H9 (cell line): ENCODE results near the gene CACNA1A. TPM values are rescaled to one million over a fixed set of nuclear protein-coding genes. Genes with fewer than 3 reads are reported as not detected.

Experiments
- DNase-seq: peaks from one replicate; pipeline ENCODE4 v3.0.0-alpha.2; 2017
- H2AFZ ChIP-seq: one replicate; pipeline ENCODE4 v1.6.1; 2013; ENCODE audit warnings: mild to moderate bottlenecking, low read length, control low read depth, moderate library complexity
- H2AK5ac ChIP-seq: 2 replicates; pipeline ENCODE4 v1.6.1; 2013; ENCODE audit warnings: low read length, control low read depth, mixed read lengths; ENCODE audit not compliant: insufficient read length
- H2BK120ac ChIP-seq: one replicate; pipeline ENCODE4 v1.6.1; 2013; ENCODE audit warnings: low read depth, mild to moderate bottlenecking, low read length, control low read depth, inconsistent platforms; ENCODE audit not compliant: poor library complexity, severe bottlenecking
- H2BK12ac ChIP-seq: 2 replicates; pipeline ENCODE4 v1.6.1; 2013; ENCODE audit warnings: low read length, control low read depth, mixed read lengths, low read depth; ENCODE audit not compliant: insufficient read length
- H2BK15ac ChIP-seq: 2 replicates; pipeline ENCODE4 v1.6.1; 2013; ENCODE audit warnings: low read depth, low read length, control low read depth
- H2BK20ac ChIP-seq: one replicate; pipeline ENCODE4 v1.6.1; 2013; ENCODE audit warnings: low read depth, mild to moderate bottlenecking, low read length, control low read depth, inconsistent platforms; ENCODE audit not compliant: poor library complexity, severe bottlenecking
- H2BK5ac ChIP-seq: 2 replicates; pipeline ENCODE4 v1.6.1; 2013; ENCODE audit warnings: low read length, control low read depth, mixed read lengths; ENCODE audit not compliant: insufficient read length
- H3K14ac ChIP-seq: 2 replicates; pipeline ENCODE4 v1.6.1; 2013; ENCODE audit warnings: low read length, control low read depth; ENCODE audit not compliant: insufficient read depth
- H3K18ac ChIP-seq: 2 replicates; pipeline ENCODE4 v1.6.1; 2013; ENCODE audit warnings: low read depth, mild to moderate bottlenecking, mixed read lengths, low read length, control low read depth; ENCODE audit not compliant: insufficient read length
- H3K23ac ChIP-seq: 2 replicates; pipeline ENCODE4 v1.6.1; 2013; ENCODE audit warnings: low read length, control low read depth, mixed read lengths, low read depth; ENCODE audit not compliant: insufficient read length
- H3K23me2 ChIP-seq: 2 replicates; pipeline ENCODE4 v1.6.1; 2013; ENCODE audit warnings: low read depth, mild to moderate bottlenecking, mixed read lengths, low read length, control low read depth; ENCODE audit not compliant: insufficient read length, poor library complexity, severe bottlenecking
- H3K27ac ChIP-seq: 2 replicates; pipeline ENCODE4 v1.5.1; 2013; ENCODE audit warnings: low read length, control low read depth, mixed read lengths, low read depth; ENCODE audit not compliant: insufficient read length
- H3K27me3 ChIP-seq: 2 replicates; pipeline ENCODE4 v1.6.1; 2013; ENCODE audit warnings: low read length, control low read depth, inconsistent platforms; ENCODE audit not compliant: insufficient read depth
- H3K4ac ChIP-seq: 2 replicates; pipeline ENCODE4 v1.6.1; 2013; ENCODE audit warnings: low read depth, mild to moderate bottlenecking, control low read depth, inconsistent platforms, low read length, moderate library complexity
- H3K4me1 ChIP-seq: 2 replicates; pipeline ENCODE4 v1.6.1; 2013; ENCODE audit warnings: low read length, control low read depth, inconsistent platforms; ENCODE audit not compliant: insufficient read depth
- H3K4me2 ChIP-seq: 2 replicates; pipeline ENCODE4 v1.6.1; 2013; ENCODE audit warnings: low read length, control low read depth, mixed read lengths; ENCODE audit not compliant: insufficient read length, insufficient read depth
- H3K56ac ChIP-seq: 2 replicates; pipeline ENCODE4 v1.6.1; 2013; ENCODE audit warnings: low read depth, mild to moderate bottlenecking, mixed read lengths, low read length, control low read depth; ENCODE audit not compliant: insufficient read length
- H3K79me1 ChIP-seq: 2 replicates; pipeline ENCODE4 v1.6.1; 2013; ENCODE audit warnings: low read depth, mild to moderate bottlenecking, moderate library complexity, low read length, control low read depth, inconsistent platforms; ENCODE audit not compliant: insufficient read depth, poor library complexity, severe bottlenecking
- H3K79me2 ChIP-seq: 2 replicates; pipeline ENCODE4 v1.6.1; 2013; ENCODE audit warnings: low read length, control low read depth, inconsistent platforms; ENCODE audit not compliant: insufficient read depth
- H3K9ac ChIP-seq: 2 replicates; pipeline ENCODE4 v1.6.1; 2013; ENCODE audit warnings: low read length, control low read depth, mixed read lengths; ENCODE audit not compliant: insufficient read length; ENCODE audit errors: extremely low read depth
- H3K9me3 ChIP-seq: one replicate; pipeline ENCODE4 v1.6.1; 2013; ENCODE audit warnings: low read depth, low read length, inconsistent platforms; ENCODE audit not compliant: control insufficient read depth
- H3T11ph ChIP-seq: one replicate; pipeline ENCODE4 v1.6.1; 2013; ENCODE audit warnings: mild to moderate bottlenecking, low read length, control low read depth, inconsistent platforms
- H4K20me1 ChIP-seq: one replicate; pipeline ENCODE4 v1.6.1; 2013; ENCODE audit not compliant: control insufficient read depth, insufficient read length, insufficient read depth
- H4K5ac ChIP-seq: 2 replicates; pipeline ENCODE4 v1.6.1; 2013; ENCODE audit warnings: low read depth, mild to moderate bottlenecking, mixed read lengths, low read length, control low read depth; ENCODE audit not compliant: insufficient read length
- H4K8ac ChIP-seq: replicated peaks from 2 replicates; pipeline ENCODE4 v1.6.1; 2013; ENCODE audit warnings: low read length, control low read depth, mixed read lengths, low read depth; ENCODE audit not compliant: insufficient read length
- H4K91ac ChIP-seq: 2 replicates; pipeline ENCODE4 v1.6.1; 2013; ENCODE audit warnings: low read depth, mild to moderate bottlenecking, moderate library complexity, mixed read lengths, low read length, control low read depth; ENCODE audit not compliant: insufficient read length
- H3K27ac Mint-ChIP-seq, 3 experiments: 2 replicates in 2 of 3; 3 replicates in 1 of 3; pipeline ENCODE4 v1.8.0; 2020 to 2021; ENCODE audit warnings: mixed read lengths in 3 of 3, mild to moderate bottlenecking in 1 of 3, moderate library complexity in 1 of 3
- H3K27me3 Mint-ChIP-seq: 2 replicates; pipeline ENCODE4 v1.8.0; 2021; ENCODE audit warnings: low read depth, mild to moderate bottlenecking, moderate library complexity, mixed read lengths
- H3K36me3 Mint-ChIP-seq, 3 experiments: 2 replicates in 2 of 3; 3 replicates in 1 of 3; pipeline ENCODE4 v1.8.0; 2020 to 2021; ENCODE audit warnings: low read depth in 3 of 3, mixed read lengths in 3 of 3; ENCODE audit not compliant: insufficient read depth in 1 of 3
- H3K4me1 Mint-ChIP-seq, 2 experiments: 2 replicates each; pipeline ENCODE4 v1.8.0; 2020; ENCODE audit warnings: mixed read lengths in 2 of 2
- H3K4me3 Mint-ChIP-seq, 2 experiments: 2 replicates in 1 of 2; 3 replicates in 1 of 2; pipeline ENCODE4 v1.8.0; 2020 to 2021; ENCODE audit warnings: mild to moderate bottlenecking in 2 of 2, mixed read lengths in 2 of 2, moderate library complexity in 1 of 2
- H3K9me3 Mint-ChIP-seq, 2 experiments: 2 replicates in 1 of 2; 3 replicates in 1 of 2; pipeline ENCODE4 v1.8.0; 2020; ENCODE audit warnings: mild to moderate bottlenecking in 2 of 2, mixed read lengths in 2 of 2, moderate library complexity in 1 of 2
- CTCF ChIP-seq: fragments of 200-600 bp; sonication (generic); conservative IDR thresholded peaks from 3 replicates; pipeline ENCODE4 v1.8.0; 2021; ENCODE audit warnings: antibody characterized with exemption, mild to moderate bottlenecking
- WGBS: extraction: QIAGEN DNeasy Blood & Tissue Kit; methylation state at CpG from one replicate; pipeline ENCODE4 v1.1.7; 2013; ENCODE audit warnings: missing lambda C conversion rate, low lambda C conversion rate, mixed read lengths; ENCODE audit not compliant: insufficient read length; ENCODE audit errors: extremely low coverage; 5-methylcytosine and 5-hydroxymethylcytosine counted together
- total RNA-seq: library from RNA; stranded (reverse); gene quantifications from 2 replicates; pipeline ENCODE4 v1.2.1, GENCODE V29; 2021

CACNA1A gene
- total RNA-seq, 1 experiment from 2014 or later, result 8.0 TPM

GRCh38 chr19:13267889-13268288 is 238.4 kb downstream of the CACNA1A start:
- H4K20me1 ChIP-seq, result no peaks in the 10 kb centered on the region
- no peak overlapping the region for H4K8ac ChIP-seq
- no peak overlapping the region for H2BK15ac ChIP-seq
- no peak overlapping the region for H3K27ac ChIP-seq
- no peaks in the 10 kb centered on the region for H3K79me1 ChIP-seq
- Mint-ChIP-seq H3K36me3 (peaks cover 0 to 28% (median 25%) of the 10 kb centered on the region in 3 experiments; a peak in 4 of 7 replicates), H3K9me3 (peaks cover 15 to 25% of the 10 kb centered on the region in 2 experiments), H3K4me3 (no peak overlapping the region), H3K4me1 (peaks cover 3 to 6% of the 10 kb centered on the region in 2 experiments; a peak in 3 of 4 replicates), H3K27me3 (peaks cover 3% of the 10 kb centered on the region; the same call in 1 of the 2 replicates), H3K27ac (no peak overlapping the region)
- H3K23me2 ChIP-seq, result no peaks in the 10 kb centered on the region
- no peak overlapping the region for H3T11ph ChIP-seq
- H3K23ac ChIP-seq, result no peak overlapping the region
- no CpG with 5 or more reads among the region's 4 CpGs for WGBS
- H3K27me3 ChIP-seq, result no peaks in the 10 kb centered on the region
- no peak overlapping the region for H3K9ac ChIP-seq
- no peak overlapping the region for H4K5ac ChIP-seq
- H3K4me1 ChIP-seq, result no peaks in the 10 kb centered on the region; the same call in 1 of the 2 replicates
- no peak overlapping the region for H3K56ac ChIP-seq
- H3K18ac ChIP-seq, result no peak overlapping the region
- no peak overlapping the region for H2BK5ac ChIP-seq
- no peak overlapping the region for H2BK12ac ChIP-seq
- no peaks in the 10 kb centered on the region for H3K9me3 ChIP-seq
- no peak overlapping the region for H3K14ac ChIP-seq
- H2AK5ac ChIP-seq, result no peak overlapping the region
- H2BK120ac ChIP-seq, result no peak overlapping the region
- H3K4me2 ChIP-seq, result no peak overlapping the region
- H4K91ac ChIP-seq, result no peak overlapping the region
- no peak for TF ChIP-seq CTCF
- H2BK20ac ChIP-seq, result no peak overlapping the region
- H2AFZ ChIP-seq, result no peak overlapping the region
- no peak overlapping the region for H3K4ac ChIP-seq
- no peak for DNase-seq
- no peaks in the 10 kb centered on the region for H3K79me2 ChIP-seq
